HG03571 (cell line): ENCODE measurements around the gene MSLN.
A peak's percentile ranks its signal among the peaks of the same experiment; 100 is the strongest.

Experiments
- ATAC-seq: cut with Tn5 transposase; IDR thresholded peaks from one replicate; pipeline ENCODE4 v1.9.1; 2021; ENCODE audit not compliant: unreplicated experiment

Gene MSLN

GRCh38 chr16:722835-723633, 37.5 kb upstream of the MSLN start:
- no peak for ATAC-seq

GRCh38 chr16:723695-724094, 36.8 kb upstream of the MSLN start:
- no peak for ATAC-seq

- ATAC-seq, result no peak
Measured at GRCh38 chr16:724188-725040, 36.1 kb upstream of the MSLN start.

- no peak for ATAC-seq
Measured at GRCh38 chr16:725041-725376, 35.5 kb upstream of the MSLN start.

- ATAC-seq, result no peak
Measured at GRCh38 chr16:725463-726187, 34.9 kb upstream of the MSLN start.

GRCh38 chr16:726188-726437, 34.4 kb upstream of the MSLN start:
- ATAC-seq, result no peak

- no peak for ATAC-seq
Measured at GRCh38 chr16:726438-727290, 33.9 kb upstream of the MSLN start, which contains the start of the genes CCDC78 and HAGHL. Gene CCDC78 (minus strand): TSS chr16:726443. CDS start chr16:726367, 76 bp downstream. Gene HAGHL (plus strand): TSS chr16:727106. CDS start chr16:727510, 404 bp downstream.

- ATAC-seq, result no peak
Measured at GRCh38 chr16:727291-727977, 33.1 kb upstream of the MSLN start.

- peak; percentile 30 for ATAC-seq
Measured at GRCh38 chr16:728131-728889, 32.2 kb upstream of the MSLN start.

- no peak for ATAC-seq
Measured at GRCh38 chr16:728890-729744, 31.4 kb upstream of the MSLN start.

- ATAC-seq, result no peak
Measured at GRCh38 chr16:729768-730665, 30.5 kb upstream of the MSLN start.

- no peak for ATAC-seq
Measured at GRCh38 chr16:730666-731509, 29.6 kb upstream of the MSLN start.

GRCh38 chr16:732332-732731, 28.2 kb upstream of the MSLN start:
- ATAC-seq, result no peak

- no peak for ATAC-seq
Measured at GRCh38 chr16:732936-733335, 27.6 kb upstream of the MSLN start.

- ATAC-seq, result no peak
Measured at GRCh38 chr16:733382-734207, 26.9 kb upstream of the MSLN start.
